GM12878 (cell line): ENCODE measurements around the gene SAFB.

ENCODE experiments used
- CREB1 ChIP-seq: IDR thresholded peaks from 2 replicates; pipeline ENCODE4 v1.6.1; 2012; ENCODE audit warnings: low read depth, mild to moderate bottlenecking, inconsistent platforms
- CTCF ChIP-seq, 3 experiments: IDR thresholded peaks in 2 of 3; conservative IDR thresholded peaks in 1 of 3; 2 replicates each; pipeline ENCODE4 v1.5.1; 2011; ENCODE audit warnings: low read depth in 3 of 3, low read length in 3 of 3, mild to moderate bottlenecking in 3 of 3, control low read depth in 2 of 3, moderate library complexity in 2 of 3, inconsistent platforms in 1 of 3, mixed read lengths in 1 of 3; ENCODE audit not compliant: control insufficient read depth in 2 of 3, insufficient read depth in 1 of 3; ENCODE audit errors: extremely low read depth in 1 of 3
- EZH2 ChIP-seq: IDR thresholded peaks from 2 replicates; pipeline ENCODE4 v1.6.1; 2012; ENCODE audit warnings: low read depth, mild to moderate bottlenecking, control low read depth, inconsistent platforms, low read length, borderline replicate concordance; ENCODE audit not compliant: control insufficient read depth
- FOS ChIP-seq: IDR thresholded peaks from 3 replicates; pipeline ENCODE4 v1.6.1; 2011; ENCODE audit warnings: borderline replicate concordance; ENCODE audit not compliant: insufficient read length; ENCODE audit errors: extremely low read depth
- GATAD2B ChIP-seq: fragments of 450-650 bp; conservative IDR thresholded peaks from 2 replicates; pipeline ENCODE4 v1.6.1; 2017; ENCODE audit warnings: low read depth, mild to moderate bottlenecking, moderate library complexity
- HDAC6 ChIP-seq: fragments of 200-600 bp; sonication (generic); IDR thresholded peaks from one replicate; pipeline ENCODE4 v1.8.0; 2017; ENCODE audit warnings: antibody characterized with exemption; ENCODE audit not compliant: unreplicated experiment
- PBX3 ChIP-seq: IDR thresholded peaks from 2 replicates; pipeline ENCODE4 v1.6.1; 2011; ENCODE audit warnings: mild to moderate bottlenecking, low read depth, low read length, moderate library complexity; ENCODE audit not compliant: insufficient replicate concordance
- POU2F2 ChIP-seq: IDR thresholded peaks from 3 replicates; pipeline ENCODE4 v1.6.1; 2011; ENCODE audit warnings: low read depth, mild to moderate bottlenecking, low read length, borderline replicate concordance
- RAD21 ChIP-seq: IDR thresholded peaks from 2 replicates; pipeline ENCODE4 v1.6.1; 2011; ENCODE audit warnings: mild to moderate bottlenecking, low read depth, low read length, moderate library complexity; ENCODE audit not compliant: insufficient read depth

GRCh38 chr19:5593343-5594255 is 29.3 kb upstream of the SAFB start:
- TF ChIP-seq POU2F2 (no peak), CREB1 (no peak), CTCF (IDR thresholded peaks at IDR 0.05 in 2 of 3, conservative IDR thresholded peaks at IDR 0.05 in 1 of 3; ENCODE audit: control insufficient read depth in 2 of 3, extremely low read depth in 1 of 3, insufficient read depth in 1 of 3, low read depth in 3 of 3, low read length in 3 of 3) (no peak), GATAD2B (no peak), EZH2 (no peak), PBX3 (no peak), HDAC6 (no peak), FOS (no peak), RAD21 (no peak)
